Adipose tissue (tissue), 3 donors: Measurements from ENCODE around the gene COL4A1. TPM values are rescaled to one million over a fixed set of nuclear protein-coding genes. Genes with fewer than 3 reads are reported as not detected.

Source experiments
- H3K27ac ChIP-seq: one replicate; pipeline ENCODE4 v1.5.1; 2013; ENCODE audit warnings: low read depth, low read length
- WGBS, 3 donors: extraction: QIAGEN DNeasy Blood & Tissue Kit; methylation state at CpG; one replicate each; pipeline ENCODE4 v1.1.7; 2013; 5-methylcytosine and 5-hydroxymethylcytosine counted together
- polyA plus RNA-seq, 3 donors: library from polyadenylated mRNA; stranded (reverse); fragments of 200-250 nt; gene quantifications; one replicate each; pipeline ENCODE4 v1.2.3, GENCODE V29; 2013
- donor health status: healthy with polysubstance abuse.
- donor health status: Bipolar disorder and iron deficiency.
- donor health status: healthy.

The COL4A1 gene
- polyA plus RNA-seq, 3 donors = 103 to 773 (median 225) TPM

DNA sequence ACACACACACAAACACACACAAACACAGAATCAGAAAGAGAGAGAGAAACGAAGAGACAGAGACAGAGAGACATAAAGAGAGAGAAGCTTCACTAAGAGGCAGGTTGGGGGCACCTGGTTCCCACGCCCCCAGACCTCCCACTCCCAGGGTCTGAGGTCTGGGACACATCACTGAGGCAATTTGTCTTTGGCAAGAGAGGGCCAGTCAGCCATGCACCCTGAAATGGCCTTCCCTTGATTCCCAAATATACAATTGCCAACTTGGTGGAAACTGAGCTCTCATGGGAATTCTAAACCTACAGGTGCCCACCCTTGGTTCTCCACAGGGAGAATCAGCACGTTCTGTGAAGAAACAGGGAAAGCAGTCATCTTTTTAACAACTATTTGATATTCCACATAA lies 79.5 kb downstream of the COL4A1 start:
- 76 to 81% (median 78%) methylated on average over 3 of the region's 3 CpGs for WGBS, 3 donors
- no peak overlapping the region for H3K27ac ChIP-seq

DNA sequence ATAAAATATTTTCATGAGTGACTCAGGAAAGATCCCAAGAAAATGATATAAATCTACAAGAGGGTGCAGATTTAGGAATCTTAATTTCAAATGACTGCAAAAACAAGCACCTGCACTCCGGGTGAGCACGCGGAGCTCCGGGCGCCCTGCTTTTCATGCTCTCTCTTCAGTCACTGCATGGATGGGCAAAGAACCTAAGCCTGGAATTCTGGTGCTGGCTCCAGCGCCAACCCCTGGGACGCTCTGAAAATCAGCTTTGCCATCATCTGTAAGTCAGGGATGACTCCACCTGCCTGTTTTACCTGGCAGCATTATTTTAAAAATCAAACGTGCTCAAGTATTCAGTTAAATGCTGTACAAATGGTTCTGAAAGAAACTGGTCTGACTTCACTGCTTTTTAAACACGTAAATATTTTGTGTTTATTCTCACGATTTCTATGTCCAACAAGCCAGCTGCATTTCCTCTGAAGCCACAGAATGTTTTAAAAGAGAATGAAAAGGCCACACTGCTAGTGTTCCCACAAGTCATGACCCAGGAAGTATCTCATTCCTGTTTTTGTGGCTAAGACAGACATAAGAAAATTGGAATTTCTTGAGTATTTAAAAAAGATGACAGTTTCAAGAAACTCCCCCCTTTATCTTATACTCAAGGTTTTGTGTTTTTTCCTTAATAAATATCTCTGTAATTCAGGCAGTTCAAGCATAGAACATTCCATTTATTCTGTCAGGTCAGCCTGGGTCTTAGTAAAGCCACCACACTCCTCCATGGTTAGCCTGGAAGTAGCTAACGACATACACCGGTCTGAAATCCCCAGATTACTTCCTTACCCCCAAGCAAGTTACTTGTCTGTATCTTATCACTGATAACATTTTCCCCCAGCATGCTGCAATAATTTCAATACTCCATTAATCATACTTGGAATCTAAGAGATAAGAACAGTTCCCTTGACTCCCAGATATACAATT lies 81.1 kb downstream of the COL4A1 start:
- H3K27ac ChIP-seq = no peak overlapping the region
- 64 to 69% (median 69%) methylated on average over 12 of the region's 12 CpGs for WGBS, 3 donors

DNA sequence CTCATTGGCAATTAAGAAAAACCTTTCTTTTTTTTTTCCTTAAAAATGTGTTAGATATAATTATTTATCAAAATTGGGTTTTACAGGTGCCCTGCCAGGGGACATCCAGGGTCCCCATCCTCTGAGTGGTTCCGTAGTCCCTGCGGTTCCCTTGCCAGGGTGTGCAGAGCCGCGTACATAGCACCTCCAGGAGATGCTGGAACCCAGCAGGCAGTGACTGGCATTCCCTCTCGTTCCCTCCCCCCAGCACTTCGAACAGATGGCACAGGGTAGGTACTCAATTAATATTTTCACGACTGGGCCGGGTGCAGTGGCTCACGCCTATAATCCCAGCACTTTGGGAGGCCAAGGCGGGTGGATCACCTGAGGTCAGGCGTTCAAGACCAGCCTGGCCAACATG lies 82.0 kb downstream of the COL4A1 start:
- WGBS, 3 donors = 86 to 92% (median 90%) methylated on average over 11 of the region's 11 CpGs
- H3K27ac ChIP-seq = no peak overlapping the region

DNA sequence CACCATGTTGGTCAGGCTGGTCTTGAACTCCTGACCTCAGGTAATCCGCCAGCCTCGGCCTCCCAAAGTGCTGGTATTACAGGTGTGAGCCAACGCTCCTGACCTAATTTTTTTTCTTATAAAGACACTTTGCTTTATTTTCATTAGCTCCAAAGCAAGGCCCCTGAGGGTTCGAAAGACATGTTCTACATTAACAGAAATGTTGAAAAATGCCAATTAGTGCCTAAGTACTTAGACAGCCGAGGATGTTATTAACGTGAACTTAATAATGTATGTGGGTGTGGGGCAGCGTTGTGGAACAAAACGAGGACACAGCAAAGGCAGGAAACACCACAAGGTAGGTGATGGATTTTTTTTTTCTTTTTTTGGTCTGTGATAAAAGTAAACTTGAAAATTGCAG lies 82.4 kb downstream of the COL4A1 start:
- 78 to 86% (median 81%) methylated on average over 8 of the region's 8 CpGs for WGBS, 3 donors
- no peak overlapping the region for H3K27ac ChIP-seq

DNA sequence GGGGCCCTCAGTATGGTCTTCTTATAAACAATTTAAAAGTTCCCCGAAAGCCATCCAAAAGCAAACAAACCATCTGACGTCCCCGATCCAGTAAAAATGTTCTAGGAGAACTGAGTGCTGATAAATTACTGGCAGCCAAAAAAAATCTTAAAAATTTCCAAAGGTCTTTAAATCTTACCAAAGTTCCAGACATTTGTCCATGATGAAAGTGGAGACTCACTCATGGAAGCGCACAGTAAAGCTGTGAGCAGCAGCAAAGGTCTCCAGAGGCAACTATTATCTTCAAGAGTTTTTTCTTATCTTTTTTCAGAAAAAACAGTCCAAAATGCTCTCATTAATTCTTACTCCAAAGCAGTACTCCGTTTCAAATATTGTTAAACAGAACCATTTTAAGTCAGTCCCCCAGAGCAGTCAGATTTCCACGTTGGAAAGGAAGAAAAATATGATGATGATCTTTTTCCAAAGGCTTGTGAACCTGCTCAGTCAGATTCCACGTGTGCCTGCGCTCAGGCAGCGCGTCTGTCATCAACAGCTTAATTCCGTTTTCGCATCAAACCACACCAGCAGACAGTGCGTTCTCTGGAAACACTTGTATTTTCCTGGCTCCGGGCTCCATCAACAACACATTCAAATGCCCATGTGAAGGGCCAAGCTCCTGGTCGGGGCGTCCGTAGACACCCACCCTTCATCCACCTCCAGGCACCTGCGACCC lies 85.4 kb downstream of the COL4A1 start:
- 44 to 55% (median 49%) methylated on average over 18 of the region's 18 CpGs for WGBS, 3 donors
- peak overlapping the region; percentile 17 for H3K27ac ChIP-seq

DNA sequence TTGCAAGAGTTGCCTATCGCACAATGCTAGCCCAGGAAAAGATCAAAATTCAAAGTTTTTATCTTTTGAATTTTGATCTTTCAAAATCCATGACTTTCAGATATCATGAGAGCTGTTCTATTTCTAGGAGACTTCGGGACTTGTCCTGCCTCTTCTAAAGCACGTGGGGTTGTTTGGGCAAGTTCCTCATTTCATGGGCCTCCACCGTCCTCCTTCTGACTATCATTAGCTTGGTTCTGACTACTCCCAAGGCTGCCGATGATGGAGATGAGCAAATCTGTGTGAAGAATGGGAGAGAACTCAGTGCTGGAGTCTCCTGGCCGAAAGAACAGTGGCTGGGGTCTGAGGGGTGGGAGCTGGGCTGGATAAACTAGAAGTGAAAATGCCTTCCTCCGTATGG lies 86.5 kb downstream of the COL4A1 start:
- WGBS, 3 donors = 55 to 70% (median 63%) methylated on average over 7 of the region's 7 CpGs
- no peak overlapping the region for H3K27ac ChIP-seq

DNA sequence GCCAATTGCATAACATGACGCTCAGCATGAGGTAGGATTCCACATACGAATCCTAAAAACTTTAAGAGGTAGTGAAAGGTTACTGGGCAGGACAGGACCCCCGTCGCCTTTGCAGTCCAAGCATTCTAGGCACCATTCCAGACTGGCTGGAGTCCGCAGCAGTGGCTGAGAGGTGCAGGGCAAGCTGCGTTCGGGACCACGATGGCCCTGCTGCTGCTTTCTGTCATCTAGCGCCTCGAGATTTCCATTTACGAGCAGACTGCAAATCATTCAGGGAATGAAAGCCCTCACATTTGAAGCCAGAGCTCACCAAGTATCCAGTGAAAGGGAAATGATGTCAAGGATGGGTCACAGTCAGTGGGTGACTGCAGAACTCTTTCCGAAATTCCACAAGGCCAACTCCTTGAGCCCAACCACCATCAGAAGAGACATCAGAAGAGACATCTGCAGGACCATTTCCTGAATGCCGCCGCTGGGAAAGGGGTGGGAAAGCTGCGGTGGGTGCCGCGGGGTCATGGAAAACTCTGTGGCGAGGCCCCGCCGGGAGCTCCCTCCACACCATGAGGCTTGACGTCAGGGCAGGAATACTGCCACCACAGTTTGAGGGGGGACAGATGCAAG lies 88.3 kb downstream of the COL4A1 start:
- 58 to 77% (median 61%) methylated on average over 21 of the region's 21 CpGs for WGBS, 3 donors
- no peak overlapping the region for H3K27ac ChIP-seq

DNA sequence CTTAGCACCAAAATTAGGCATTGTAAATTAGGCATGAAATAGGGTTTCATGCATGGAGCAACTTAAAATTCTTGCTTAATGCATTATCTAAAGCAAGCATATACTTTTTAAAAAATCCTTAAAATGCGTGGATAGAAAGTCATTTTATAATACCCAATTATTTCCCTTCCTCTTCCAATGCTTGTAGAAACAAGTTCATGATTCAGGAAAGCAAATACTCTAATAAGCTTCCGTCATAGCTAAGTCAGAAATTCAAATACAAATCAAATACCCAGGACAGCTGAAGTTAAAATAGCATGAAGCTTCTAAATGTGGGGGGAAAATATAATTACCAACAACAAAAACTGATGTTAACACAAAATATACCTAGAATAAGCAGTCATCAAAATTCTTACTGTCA lies 89.1 kb downstream of the COL4A1 start:
- no peak overlapping the region for H3K27ac ChIP-seq

DNA sequence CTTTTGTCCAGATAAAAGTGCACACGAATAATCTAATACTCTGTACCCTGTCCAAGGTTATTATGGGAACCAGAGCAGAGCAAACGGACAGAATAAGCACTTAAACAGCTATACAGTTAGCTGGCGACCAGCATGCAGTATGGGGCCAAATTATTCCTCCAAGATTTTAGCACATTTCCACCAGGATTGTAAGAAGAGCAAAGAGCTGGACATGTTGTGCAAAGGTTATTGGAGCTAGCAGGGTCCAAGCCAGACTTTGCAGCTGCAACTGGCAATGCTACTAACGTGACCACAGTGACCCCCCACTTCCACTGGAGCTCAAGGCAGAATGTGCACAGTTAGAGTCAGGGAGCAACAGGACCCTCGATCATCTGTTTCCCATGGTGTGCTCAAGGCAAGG lies 89.9 kb downstream of the COL4A1 start:
- H3K27ac ChIP-seq = no peak overlapping the region
- WGBS, 3 donors = 35 to 47% (median 39%) methylated on average over 5 of the region's 5 CpGs

More for the DNA sequence above, 89.1 kb downstream of the COL4A1 start:
- 75 to 88% (median 83%) methylated on average over 2 of the region's 2 CpGs for WGBS, 3 donors

DNA sequence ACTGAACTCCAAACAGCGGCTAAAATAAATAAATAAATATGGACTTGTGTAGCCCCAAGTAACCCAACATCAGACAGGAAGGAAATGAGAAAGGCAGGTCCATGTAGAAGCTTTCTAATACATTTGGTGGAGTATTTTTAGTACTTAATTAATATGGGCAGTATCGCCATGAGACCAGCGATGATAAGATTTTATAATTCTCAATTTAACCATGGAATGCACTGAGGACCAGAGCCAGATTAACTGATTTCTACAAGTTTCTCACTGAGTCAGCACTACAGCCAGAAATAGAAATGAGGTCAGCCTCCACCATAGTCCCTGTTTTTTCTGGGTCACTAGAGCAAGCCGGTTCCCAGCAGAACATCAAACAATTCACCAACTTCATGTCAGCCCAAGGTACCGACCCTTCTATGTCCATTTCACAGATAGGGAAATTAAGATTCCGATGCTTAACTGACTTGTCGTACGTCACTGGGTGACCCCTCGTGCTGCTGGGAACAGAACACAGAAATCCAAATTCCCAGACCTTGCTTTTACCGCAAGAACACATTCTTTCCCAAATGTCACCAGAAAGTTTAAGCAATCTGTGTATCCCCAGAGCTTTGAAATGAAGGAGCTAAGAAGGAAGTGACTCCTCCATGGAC lies 90.4 kb downstream of the COL4A1 start:
- no peak overlapping the region for H3K27ac ChIP-seq
- WGBS, 3 donors = 40 to 66% (median 63%) methylated on average over 10 of the region's 10 CpGs

DNA sequence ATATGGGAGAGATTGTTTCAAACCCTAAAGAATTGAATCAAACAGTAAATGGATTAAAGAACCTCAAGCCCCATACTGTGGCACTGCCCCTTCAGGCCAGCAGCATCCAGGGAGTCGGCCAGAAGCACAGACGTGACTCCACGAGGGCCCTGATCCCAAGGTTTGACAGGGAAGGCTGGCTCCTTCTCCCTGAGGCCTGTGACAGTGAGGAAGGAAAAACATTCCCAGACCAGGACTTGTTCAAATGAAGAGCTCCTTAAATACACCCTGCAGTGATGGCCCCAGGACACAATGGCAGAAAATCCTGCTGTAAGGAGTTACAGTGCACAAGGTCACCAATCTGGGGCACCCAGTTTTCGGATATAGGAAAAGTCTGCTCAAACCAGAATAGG lies 91.0 kb downstream of the COL4A1 start:
- no peak overlapping the region for H3K27ac ChIP-seq
- 43 to 70% (median 62%) methylated on average over 4 of the region's 4 CpGs for WGBS, 3 donors

DNA sequence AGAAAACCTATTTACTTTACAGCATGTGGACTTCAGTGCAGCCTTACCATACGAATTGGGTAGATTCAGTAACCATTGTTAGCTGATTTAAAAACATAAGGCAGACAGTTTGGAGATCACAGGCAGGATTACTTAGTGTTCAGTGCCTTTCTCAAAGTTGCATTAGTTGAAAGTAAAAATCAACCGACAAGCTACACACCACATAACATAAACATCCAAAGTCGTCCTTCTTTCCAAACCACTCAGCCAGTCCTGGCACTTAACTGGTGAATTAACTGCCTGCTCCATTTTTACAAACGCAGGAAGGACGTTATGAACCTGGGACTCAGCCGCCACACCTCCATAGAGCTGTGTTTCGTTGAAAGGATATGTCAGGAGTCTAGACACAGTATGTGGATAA lies 91.4 kb downstream of the COL4A1 start:
- H3K27ac ChIP-seq = no peak overlapping the region
- 62 to 75% (median 66%) methylated on average over 7 of the region's 7 CpGs for WGBS, 3 donors

DNA sequence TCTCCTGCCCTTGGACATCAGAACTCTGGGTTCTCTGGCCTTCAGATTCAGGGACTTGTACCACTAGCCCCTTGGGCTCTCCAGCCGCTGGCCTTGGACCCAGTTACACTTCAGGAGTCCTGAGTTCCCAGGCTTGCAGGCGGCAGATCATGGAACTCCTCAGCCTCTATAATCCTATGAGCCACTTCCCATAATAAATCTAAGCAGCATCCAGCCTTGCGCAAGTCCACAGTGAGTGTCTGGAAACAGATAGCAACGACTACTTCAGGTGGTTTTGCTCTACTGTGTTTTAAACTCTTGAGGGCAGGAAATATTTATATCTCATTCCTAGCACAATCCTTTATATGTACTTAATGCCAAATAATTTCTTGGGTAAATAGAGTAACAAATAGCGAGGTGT lies 92.3 kb downstream of the COL4A1 start:
- 82 to 83% (median 82%) methylated on average over 5 of the region's 5 CpGs for WGBS, 3 donors
- no peak overlapping the region for H3K27ac ChIP-seq

DNA sequence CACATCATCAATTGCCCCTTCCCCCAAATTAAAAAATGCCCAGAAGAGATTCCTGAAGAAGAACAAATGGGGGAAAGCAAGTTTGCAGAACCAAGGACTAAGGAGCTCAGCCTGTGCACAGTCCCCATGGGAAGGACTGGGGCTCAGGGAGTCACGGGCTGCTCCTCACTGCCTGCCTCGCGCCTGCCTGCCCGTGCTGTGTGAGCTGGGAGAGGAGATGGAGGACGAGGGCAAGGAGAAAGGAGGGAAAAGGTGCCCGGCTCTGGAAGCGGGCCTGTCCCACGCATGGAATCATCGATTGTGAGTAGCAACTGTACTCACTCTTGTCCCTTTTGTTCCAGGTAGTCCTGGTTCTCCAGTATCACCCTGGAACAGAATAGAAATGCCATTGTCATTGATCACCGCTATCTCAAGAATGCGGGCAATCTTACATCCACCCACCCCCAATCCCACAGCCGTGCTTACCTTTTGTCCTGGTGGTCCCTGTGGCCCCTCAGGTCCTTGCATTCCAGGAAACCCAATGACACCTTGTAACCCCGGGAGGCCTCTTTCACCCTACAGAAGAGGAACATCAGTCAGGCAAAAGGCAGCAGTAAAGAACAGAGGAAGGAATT lies 93.4 kb downstream of the COL4A1 start:
- 71 to 88% (median 76%) methylated on average over 12 to 13 of the region's 13 CpGs for WGBS, 3 donors
- H3K27ac ChIP-seq = no peak overlapping the region

DNA sequence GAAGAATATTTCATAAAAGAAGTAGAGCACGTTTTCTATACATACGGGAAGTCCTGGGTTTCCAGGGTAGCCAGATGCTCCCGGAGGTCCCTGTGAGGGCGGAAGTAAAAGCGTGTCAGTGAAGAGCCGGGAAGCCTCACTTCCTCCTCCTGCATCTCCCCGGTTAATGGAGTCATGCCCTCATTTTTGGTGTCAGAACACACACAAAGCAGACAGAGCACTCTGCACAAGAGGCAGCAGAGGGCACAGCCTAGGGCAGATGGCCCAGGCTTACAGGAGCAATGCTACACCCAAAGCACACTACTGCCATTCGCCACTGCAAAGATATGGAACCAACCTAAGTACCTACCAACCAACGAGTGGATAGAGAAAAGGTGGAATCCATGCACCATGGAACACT lies 94.4 kb downstream of the COL4A1 start:
- 79 to 85% (median 85%) methylated on average over 9 of the region's 9 CpGs for WGBS, 3 donors
- H3K27ac ChIP-seq = no peak overlapping the region

DNA sequence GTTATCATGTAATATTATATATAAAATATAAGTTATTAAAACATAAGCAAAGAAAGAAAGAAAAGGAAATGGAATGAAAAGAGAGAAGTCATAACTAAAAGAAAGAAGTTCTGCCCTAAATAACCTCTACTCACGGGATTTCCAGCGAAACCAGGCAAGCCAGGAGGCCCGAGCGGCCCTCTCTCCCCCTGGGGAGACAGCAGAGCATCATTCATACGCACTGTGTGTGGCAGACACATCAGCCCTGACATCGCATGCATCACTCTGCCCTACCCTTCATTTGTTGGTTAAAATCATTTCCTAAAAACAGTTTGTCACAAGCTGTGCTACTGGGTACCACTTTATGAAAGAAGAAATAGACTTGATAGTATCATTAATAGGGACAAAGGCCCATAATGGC lies 95.2 kb downstream of the COL4A1 start:
- H3K27ac ChIP-seq = no peak overlapping the region
- 60 to 85% (median 83%) methylated on average over 6 of the region's 6 CpGs for WGBS, 3 donors

DNA sequence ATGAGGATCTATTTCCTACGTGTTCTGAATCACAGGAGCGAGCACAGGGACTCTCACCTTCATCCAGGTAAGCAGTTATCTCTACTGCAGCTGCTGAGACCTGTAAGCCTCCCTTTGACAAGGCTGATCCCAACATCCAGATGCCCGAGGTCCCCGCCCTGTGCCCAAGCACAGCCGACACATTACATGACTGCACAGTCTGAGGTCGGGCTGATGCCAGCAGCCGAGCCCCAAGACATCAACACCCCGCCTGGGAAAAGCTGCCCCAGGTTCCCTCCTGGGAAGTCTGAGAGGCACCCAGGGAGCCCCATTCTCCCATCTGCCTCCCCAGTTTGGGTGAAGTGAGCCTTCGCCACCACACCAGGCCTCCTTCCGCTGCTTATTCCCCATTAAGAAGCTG lies 95.9 kb downstream of the COL4A1 start:
- WGBS, 3 donors = 86 to 97% (median 94%) methylated on average over 10 of the region's 10 CpGs
- H3K27ac ChIP-seq = no peak overlapping the region

DNA sequence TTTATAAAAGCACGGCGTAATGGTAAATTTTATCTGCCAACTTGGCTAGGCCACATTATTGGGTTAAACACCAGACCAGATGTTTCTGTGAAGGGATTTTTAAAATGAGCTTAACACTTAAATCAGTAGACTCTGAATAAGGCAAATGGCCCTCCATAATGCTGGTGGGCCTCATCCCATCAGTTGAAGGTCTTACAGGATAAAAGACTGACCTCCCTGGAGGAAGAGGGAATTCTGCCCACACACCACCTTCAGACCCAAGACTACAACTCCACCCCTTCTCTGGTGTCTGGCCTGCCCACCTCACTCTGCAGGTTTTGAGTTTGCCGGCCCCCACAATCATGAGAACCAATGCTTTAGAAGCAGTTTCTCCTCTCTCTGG lies 96.4 kb downstream of the COL4A1 start:
- 93 to 97% (median 94%) methylated on average over 3 of the region's 3 CpGs for WGBS, 3 donors
- no peak overlapping the region for H3K27ac ChIP-seq
